K562 (cell line): ENCODE data around the gene IFFO2. TPM values are rescaled to one million over a fixed set of nuclear protein-coding genes. Genes with fewer than 3 reads are reported as not detected.

Source experiments
- ATF2 ChIP-seq: sonication (generic); formaldehyde crosslinking; IDR thresholded peaks from 2 replicates; pipeline ENCODE4 v1.8.1; 2022; ENCODE audit warnings: missing genetic modification reagents
- CCNT2 ChIP-seq: IDR thresholded peaks from 2 replicates; pipeline ENCODE4 v1.6.1; 2011; ENCODE audit warnings: borderline replicate concordance, low read depth, mild to moderate bottlenecking, moderate library complexity, mixed read lengths, low read length; ENCODE audit not compliant: insufficient read length; ENCODE audit errors: extremely low read depth
- CREB1 ChIP-seq, 2 experiments: sonication (generic) in 1 of 2; formaldehyde crosslinking in 1 of 2; IDR thresholded peaks; 2 replicates each; pipeline versions ENCODE4 v1.6.1 to v1.8.0; 2012 to 2022; ENCODE audit warnings: inconsistent platforms in 1 of 2, mild to moderate bottlenecking in 1 of 2, missing genetic modification reagents in 1 of 2, moderate library complexity in 1 of 2
- EGR1 ChIP-seq: fragments of 450-650 bp; conservative IDR thresholded peaks from 2 replicates; pipeline ENCODE4 v1.6.1; 2017; ENCODE audit warnings: mild to moderate bottlenecking
- GMEB1 ChIP-seq: fragments of 250-450 bp; sonication (Bioruptor Pico); IDR thresholded peaks from 2 replicates; pipeline ENCODE4 v1.4.0; 2020; ENCODE audit warnings: mild to moderate bottlenecking
- HMGN3 ChIP-seq: IDR thresholded peaks from 2 replicates; pipeline ENCODE4 v1.6.1; 2011; ENCODE audit warnings: borderline replicate concordance, low read depth, mild to moderate bottlenecking, mixed read lengths, low read length; ENCODE audit not compliant: insufficient read length; ENCODE audit errors: extremely low read depth
- MAZ ChIP-seq, 2 experiments: fragments of 450-650 bp in 1 of 2; sonication (generic) in 1 of 2; formaldehyde crosslinking; IDR thresholded peaks in 1 of 2; conservative IDR thresholded peaks in 1 of 2; 2 replicates each; pipeline versions ENCODE4 v1.4.0 to v1.5.0; 2020; ENCODE audit warnings: mild to moderate bottlenecking in 1 of 2, missing genetic modification reagents in 1 of 2
- MYC ChIP-seq, 2 experiments: fragments of 250-450 bp in 1 of 2; sonication (Bioruptor Pico) in 1 of 2; IDR thresholded peaks; 2 replicates each; pipeline versions ENCODE4 v1.5.1 to v1.6.1; 2012 to 2021; ENCODE audit warnings: low read depth in 2 of 2, borderline replicate concordance in 1 of 2, improper control_type of control experiment in 1 of 2, low read length in 1 of 2, mild to moderate bottlenecking in 1 of 2, moderate library complexity in 1 of 2
- NRF1 ChIP-seq, 2 experiments: fragments of 450-650 bp; IDR thresholded peaks in 1 of 2; conservative IDR thresholded peaks in 1 of 2; 2 replicates each; pipeline ENCODE4 v1.6.1; 2014; ENCODE audit warnings: mild to moderate bottlenecking in 2 of 2
- PHF8 ChIP-seq: fragments of 200-600 bp; sonication (generic); IDR thresholded peaks from 2 replicates; pipeline ENCODE4 v1.6.1; 2012; ENCODE audit warnings: mixed run types, mild to moderate bottlenecking, inconsistent platforms, low read length, moderate library complexity, borderline replicate concordance
- RBFOX2 ChIP-seq: fragments of 200-400 bp; formaldehyde crosslinking; IDR thresholded peaks from 2 replicates; pipeline ENCODE4 v1.6.1; 2017; ENCODE audit warnings: low read depth, mild to moderate bottlenecking, low read length, moderate library complexity
- SRF ChIP-seq, 2 experiments: fragments of 250-450, 450-650 bp in 1 of 2; sonication (Bioruptor Pico) in 1 of 2; sonication (generic) in 1 of 2; formaldehyde crosslinking; IDR thresholded peaks; 2 replicates each; pipeline versions ENCODE4 v1.5.0 to v1.5.1; 2020 to 2022; ENCODE audit warnings: mild to moderate bottlenecking in 1 of 2, missing genetic modification reagents in 1 of 2
- U2AF1 ChIP-seq: fragments of 200-400 bp; formaldehyde crosslinking; optimal IDR thresholded peaks from 2 replicates; pipeline ENCODE3; 2017; ENCODE audit warnings: mild to moderate bottlenecking, low read depth, low read length, moderate library complexity
- ZBTB43 ChIP-seq: sonication (generic); formaldehyde crosslinking; IDR thresholded peaks from 2 replicates; pipeline ENCODE4 v1.8.0; 2023; ENCODE audit warnings: mild to moderate bottlenecking, missing genetic modification reagents
- ZFP91 ChIP-seq: sonication (generic); formaldehyde crosslinking; IDR thresholded peaks from 2 replicates; pipeline ENCODE4 v1.8.0; 2022; ENCODE audit warnings: mild to moderate bottlenecking, missing genetic modification reagents
- polyA plus RNA-seq, 8 experiments: library from polyadenylated mRNA; depleted of rRNA in 4 of 8; stranded (reverse) in 5 of 8; unstranded in 3 of 8; fragments of >200 nt; fragmentation: Nextera tagmentation in 2 of 8; fragmentation: Illumina TruSeq in 1 of 8; extraction: Ambion mirVana in 2 of 8; extraction: Trizol in 1 of 8; gene quantifications; 2 replicates each; pipeline versions ENCODE4 v1.2.1 to v1.2.3, GENCODE V29; 2011 to 2014; ENCODE audit warnings: inconsistent platforms in 1 of 8, missing spikeins in 1 of 8
- total RNA-seq, 7 experiments: library from RNA; depleted of rRNA in 6 of 7; stranded (reverse); fragments of >200 nt in 6 of 7; fragmentation: Illumina TruSeq in 2 of 7; extraction: Trizol in 2 of 7; gene quantifications; 2 replicates each; pipeline versions ENCODE4 v1.2.1 to v1.2.3, GENCODE V29; 2011 to 2021; ENCODE audit warnings: low replicate concordance in 1 of 7

The IFFO2 gene
- total and polyA plus RNA-seq, 9 of the 15 experiments (the other 6 are each of a cell fraction or from before 2014, with no cell fraction given), result 0.15 to 1.0 (median 0.44) TPM; not detected in 2

- TF ChIP-seq ZFP91 (CRISPR knock-in tag), result peak; percentile 87
- TF ChIP-seq MAZ (CRISPR knock-in tag; conservative IDR thresholded peaks at IDR 0.05 in 1 of 2, IDR thresholded peaks at IDR 0.05 in 1 of 2), result 0 out of 4 replicates have a peak, but pooled peaks of 1 of the 2 experiments have one; percentile 51
- 0 out of 2 replicates have a peak, but pooled peaks have one; percentile 33 for TF ChIP-seq RBFOX2
- no peak for TF ChIP-seq CREB1 (IDR thresholded peaks at IDR 0.05)
- TF ChIP-seq CREB1 (CRISPR knock-in tag; IDR thresholded peaks at IDR 0.05), result 0 out of 2 replicates have a peak, but pooled peaks have one; percentile 38
- 0 out of 2 replicates have a peak, but pooled peaks have one; percentile 45 for TF ChIP-seq GMEB1 (CRISPR knock-in tag)
- TF ChIP-seq CCNT2, result peak; percentile 17
- TF ChIP-seq HMGN3, result peak; percentile 36
- 0 out of 2 replicates have a peak, but pooled peaks have one; percentile 2 for TF ChIP-seq EGR1
- TF ChIP-seq NRF1 (conservative IDR thresholded peaks at IDR 0.05 in 1 of 2, IDR thresholded peaks at IDR 0.05 in 1 of 2), result peak; percentile 41 to 47; a peak in 3 of 4 replicates
- peak; percentile 15; the same call in 1 of the 2 replicates for TF ChIP-seq MYC (IDR thresholded peaks at IDR 0.05; ENCODE audit: low read depth, low read length)
- no peak for TF ChIP-seq MYC (CRISPR knock-in tag; IDR thresholded peaks at IDR 0.05; ENCODE audit: borderline replicate concordance, low read depth)
- TF ChIP-seq PHF8, result peak; percentile 44; the same call in 1 of the 2 replicates
- no peak for TF ChIP-seq ATF2 (CRISPR knock-in tag)
- TF ChIP-seq ZBTB43, result no peak
- no peak for TF ChIP-seq U2AF1
- TF ChIP-seq SRF (CRISPR knock-in tag; IDR thresholded peaks at IDR 0.05), result peak in 1 of 2 experiments; percentile 47; a peak in 1 of 4 replicates
- TF ChIP-seq, all 486 proteins: peak for 33
These were observed at the start of gene IFFO2 (continued) for GRCh38 chr1:18956193-18957135.
